CD4-positive, alpha-beta T cell treated with Interleukin-1 beta for 1 hour (primary cell): Measurements from ENCODE around the gene WTAP.
"Not testable (repeated sequence)": the region's sequence is repeated elsewhere in the genome, so short reads cannot be mapped to it uniquely, and the experiment has no call there.

Experiments
- DNase-seq, 2 donors: peaks; one replicate each; pipeline ENCODE4 v3.0.0-alpha.2; 2020 to 2022

The WTAP gene

GRCh38 chr6:159762681-159763293, 35.5 kb downstream of the WTAP start:
- DNase-seq: peak; percentile 56 to 62

DNA sequence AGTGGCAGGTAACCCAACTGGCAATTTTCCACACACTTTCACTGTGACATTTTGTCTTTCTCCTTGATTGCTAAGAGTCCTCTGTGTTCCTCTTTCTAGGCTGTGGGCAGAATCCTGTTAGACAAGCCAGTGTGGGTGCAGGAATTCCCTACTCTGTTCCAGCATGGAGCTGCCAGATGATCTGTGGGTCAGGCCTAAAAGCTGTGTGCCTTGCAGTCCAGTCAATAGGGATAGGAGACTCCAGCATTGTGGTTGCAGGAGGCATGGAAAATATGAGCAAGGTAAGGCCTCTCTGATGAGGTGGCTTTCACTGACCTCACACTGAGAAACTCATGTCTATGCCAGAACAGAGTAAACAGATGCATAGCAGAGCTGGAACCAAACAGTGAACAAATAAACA, 39.6 kb downstream of the WTAP start:
- DNase-seq: no peak

DNA sequence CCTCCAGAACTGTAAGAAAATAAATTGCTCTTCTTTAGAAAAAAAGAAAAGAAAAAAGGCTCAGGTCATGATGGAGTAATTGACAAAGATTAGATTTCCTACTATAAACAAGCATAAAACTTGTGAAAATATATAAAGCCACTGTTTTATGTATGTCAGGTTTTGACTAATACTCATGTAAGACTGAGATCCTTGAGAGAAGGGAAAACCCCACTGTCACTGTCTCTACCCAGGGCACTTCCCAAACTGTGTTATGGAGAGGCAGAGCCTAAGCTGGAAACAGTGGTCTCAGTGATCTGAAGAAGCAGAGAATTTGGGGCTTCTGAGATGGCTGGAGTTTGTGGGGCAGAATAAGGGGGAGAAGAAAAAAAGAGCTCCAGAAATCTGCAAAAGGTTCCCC, 42.2 kb downstream of the WTAP start:
- DNase-seq: no peak

- no peak for DNase-seq
These were observed 44.9 kb downstream of the WTAP start for GRCh38 chr6:159772196-159772595.

- no peak for DNase-seq
These were observed 50.1 kb downstream of the WTAP start for GRCh38 chr6:159777240-159777904.

- DNase-seq: no peak
These were observed 50.8 kb downstream of the WTAP start for GRCh38 chr6:159778131-159778530.

DNA sequence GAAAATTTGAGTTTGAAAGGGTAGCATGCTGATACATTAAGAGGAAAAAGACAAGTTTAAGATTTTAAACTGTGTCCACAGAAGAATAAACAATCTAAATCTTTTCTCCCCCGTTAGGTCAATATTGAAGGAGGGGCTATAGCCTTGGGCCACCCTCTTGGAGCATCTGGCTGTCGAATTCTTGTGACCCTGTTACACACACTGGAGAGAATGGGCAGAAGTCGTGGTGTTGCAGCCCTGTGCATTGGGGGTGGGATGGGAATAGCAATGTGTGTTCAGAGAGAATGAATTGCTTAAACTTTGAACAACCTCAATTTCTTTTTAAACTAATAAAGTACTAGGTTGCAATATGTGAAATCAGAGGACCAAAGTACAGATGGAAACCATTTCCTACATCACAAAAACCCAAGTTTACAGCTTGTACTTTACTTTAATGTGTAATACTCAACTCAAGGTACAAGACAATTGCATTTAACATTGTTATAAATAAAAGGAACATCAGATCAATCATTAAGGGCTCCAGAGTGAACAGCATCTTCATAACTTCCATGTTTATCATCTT, 51.3 kb downstream of the WTAP start:
- DNase-seq: no peak

GRCh38 chr6:159788276-159788675, 61.0 kb downstream of the WTAP start:
- DNase-seq: no peak

GRCh38 chr6:159788753-159789376, 61.6 kb downstream of the WTAP start:
- peak; percentile 11 to 29 for DNase-seq

GRCh38 chr6:159789377-159790148, 62.3 kb downstream of the WTAP start, which contains the start of gene TCP1:
Gene TCP1 (minus strand): TSS chr6:159789602. CDS start chr6:159789468, 134 bp downstream.
- peak; percentile 99 for DNase-seq

GRCh38 chr6:159790149-159790955, 63.0 kb downstream of the WTAP start, which contains the start of gene MRPL18:
Gene MRPL18 (plus strand): TSS chr6:159790467. CDS start chr6:159790588, 121 bp downstream.
- peak; percentile 89 to 91 for DNase-seq

DNA sequence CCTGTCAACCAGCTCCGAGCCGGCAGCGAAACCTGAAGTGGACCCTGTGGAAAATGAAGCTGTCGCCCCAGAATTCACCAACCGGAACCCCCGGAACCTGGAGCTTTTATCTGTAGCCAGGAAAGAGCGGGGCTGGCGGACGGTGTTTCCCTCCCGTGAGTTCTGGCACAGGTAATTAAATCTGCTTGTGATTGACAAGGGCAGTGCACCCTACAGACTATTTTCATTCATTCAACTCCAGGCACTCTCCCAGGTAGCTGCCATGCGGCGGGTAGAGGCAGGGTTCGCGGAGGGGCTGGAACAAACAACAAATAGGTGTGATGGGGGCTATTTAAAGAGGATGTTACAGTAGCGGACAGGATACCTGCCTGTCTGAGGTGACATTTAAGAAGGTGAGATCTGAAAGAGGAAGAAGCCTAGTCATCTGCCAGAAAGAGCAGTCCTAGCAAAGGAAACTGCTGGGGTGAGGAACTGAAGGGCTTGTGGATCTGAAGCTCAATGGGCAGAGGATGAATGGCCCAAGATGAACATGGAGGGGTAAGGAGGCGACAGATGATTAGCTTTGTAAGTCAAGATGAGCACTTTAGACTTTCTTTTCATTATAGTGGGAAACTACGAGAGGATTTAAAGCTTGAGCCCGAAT, 63.8 kb downstream of the WTAP start:
- DNase-seq: peak in 1 of 2 donors; percentile 26

GRCh38 chr6:159794976-159795375, 67.7 kb downstream of the WTAP start:
- DNase-seq: not testable (repeated sequence)

GRCh38 chr6:159797554-159797953, 70.2 kb downstream of the WTAP start:
- DNase-seq: no peak

DNA sequence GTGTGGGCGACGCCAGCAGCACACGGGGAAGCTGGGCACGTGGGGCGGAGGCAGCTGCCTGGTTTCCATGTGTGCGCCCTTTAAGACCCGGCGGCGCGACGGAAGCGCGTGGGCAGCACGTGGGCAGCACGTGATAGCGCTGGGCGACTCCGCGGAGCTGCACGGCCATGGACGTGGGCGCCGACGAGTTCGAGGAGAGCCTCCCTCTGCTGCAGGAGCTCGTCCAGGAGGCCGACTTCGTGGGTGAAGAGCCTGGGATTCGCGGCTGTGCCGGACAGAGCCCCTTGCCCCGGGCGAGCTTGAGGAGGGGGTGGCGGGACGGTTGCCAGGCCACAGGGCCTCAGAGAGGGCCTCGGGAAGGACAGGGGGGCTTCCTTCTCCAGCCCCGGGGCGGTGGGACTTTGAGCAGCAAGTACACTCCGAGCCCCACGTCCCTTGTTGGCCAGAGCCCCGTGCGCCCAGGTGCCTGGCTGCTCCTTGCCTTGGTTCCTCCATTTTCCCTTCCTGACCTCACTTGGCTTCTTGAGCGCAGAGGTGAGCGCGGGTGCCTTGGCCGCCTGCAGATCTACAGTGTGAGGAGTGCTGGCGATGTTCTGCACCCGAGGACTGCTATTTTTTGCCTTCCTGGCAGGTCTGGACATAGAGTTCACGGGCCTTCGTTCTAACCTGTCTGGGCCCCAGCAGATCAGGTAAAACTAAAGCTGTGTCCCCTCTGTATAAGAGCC, 73.0 kb downstream of the WTAP start, which contains the start of gene PNLDC1:
Gene PNLDC1, plus strand, starts transcription at position 136 of the 725 bp plus-strand sequence. Its CDS starts 32 bp downstream, at position 168.
- no peak for DNase-seq

DNA sequence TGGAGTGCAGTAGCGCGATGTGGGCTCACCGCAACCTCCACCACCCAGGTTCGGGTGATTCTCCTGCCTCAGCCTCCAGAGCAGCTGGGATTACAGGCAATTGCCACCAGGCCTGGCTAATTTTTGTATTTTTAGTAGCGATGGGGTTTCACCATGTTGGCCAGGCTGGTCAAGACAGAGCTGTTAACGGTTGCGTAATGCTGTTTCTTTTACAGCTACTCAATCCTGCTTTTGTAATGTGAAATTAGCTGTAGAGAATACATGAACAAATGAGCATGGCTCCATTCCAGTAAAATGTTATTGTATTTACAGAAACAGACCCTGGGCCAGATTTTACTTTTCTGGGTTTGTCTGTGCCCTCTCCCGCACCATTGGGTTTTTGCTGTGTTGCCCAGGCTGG, 74.6 kb downstream of the WTAP start:
- no peak for DNase-seq

DNA sequence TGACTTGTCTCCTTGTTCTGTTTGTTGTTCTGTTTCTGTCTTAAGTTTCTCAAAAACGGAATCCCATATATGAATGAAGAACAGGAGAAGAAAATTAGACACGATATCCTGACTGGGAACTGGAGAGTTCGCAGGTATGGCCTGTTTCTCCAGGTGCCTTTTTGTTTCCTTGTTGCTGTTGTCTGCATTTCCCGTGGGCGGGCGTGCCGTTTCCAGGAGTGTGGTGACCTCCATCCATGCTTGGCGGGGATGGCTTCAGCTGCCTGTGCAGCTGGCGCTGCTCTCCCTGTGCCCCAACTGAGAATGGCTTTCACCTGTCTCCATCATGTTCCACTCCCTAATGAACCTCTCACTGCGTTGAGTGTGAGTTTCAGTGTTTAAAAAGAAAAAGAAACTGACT, 77.2 kb downstream of the WTAP start:
- no peak for DNase-seq

DNA sequence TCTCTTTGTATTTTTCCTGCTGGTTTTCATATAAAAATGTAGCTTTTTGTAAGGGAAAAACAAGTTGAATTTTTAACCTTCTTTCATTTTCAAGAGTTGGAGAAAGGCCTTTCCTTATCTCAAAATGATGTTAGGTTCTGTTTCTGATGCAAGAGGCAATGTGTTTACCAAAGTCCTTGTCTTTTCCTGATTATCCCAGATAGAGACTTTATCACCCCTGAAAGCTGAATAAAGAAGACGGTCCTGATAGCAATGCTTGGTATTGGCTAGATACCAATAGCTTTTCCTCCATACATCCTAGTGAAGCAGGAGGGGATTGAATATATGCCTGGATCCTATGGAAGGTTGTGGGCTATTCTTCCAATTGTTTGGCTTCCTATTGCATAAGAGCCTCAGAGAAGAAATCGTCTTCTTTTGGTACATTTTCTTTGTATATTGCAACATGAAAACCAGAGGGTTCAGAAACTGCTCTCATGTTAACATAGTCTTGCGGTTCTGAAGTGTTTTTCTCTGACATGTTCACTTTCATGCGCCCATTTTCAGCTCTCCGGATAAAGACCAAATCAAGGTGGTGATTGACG, 78.2 kb downstream of the WTAP start:
- DNase-seq: no peak
